PC-3 (cell line): ENCODE data around the gene CPEB3.

Experiments
- EZH2 ChIP-seq: fragments of 300-600 bp; sonication (generic); IDR thresholded peaks from one replicate; pipeline ENCODE4 v1.6.1; 2017; ENCODE audit warnings: antibody characterized with exemption, mild to moderate bottlenecking, low read length; ENCODE audit not compliant: unreplicated experiment
- TF ChIP-seq, protein P1 (sequence below): fragments of 300-600 bp; sonication (generic); conservative IDR thresholded peaks from 2 replicates; pipeline ENCODE4 v1.5.1; 2017; ENCODE audit warnings: antibody characterized with exemption, low read depth, mild to moderate bottlenecking, low read length

DNA sequence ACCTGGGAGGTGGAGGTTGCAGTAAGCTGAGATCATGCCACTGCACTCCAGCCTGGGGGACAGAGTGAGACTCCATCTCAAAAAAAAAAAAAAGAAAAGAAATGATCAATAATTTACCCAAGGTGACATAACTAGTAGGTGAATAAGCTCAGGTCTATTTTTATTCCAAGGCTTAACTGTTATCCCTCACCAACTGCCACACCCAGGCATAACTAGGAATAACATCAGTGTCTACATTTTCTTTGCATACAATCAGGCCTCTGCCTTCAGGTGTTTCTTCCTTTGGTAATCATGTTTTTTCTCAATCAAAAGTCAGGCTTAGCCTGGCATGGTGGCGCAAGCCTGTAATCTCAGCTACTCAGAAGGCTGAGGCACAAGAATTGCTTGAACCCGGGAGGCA, 26.6 kb downstream of the CPEB3 start:
- TF ChIP-seq, protein P1, sequence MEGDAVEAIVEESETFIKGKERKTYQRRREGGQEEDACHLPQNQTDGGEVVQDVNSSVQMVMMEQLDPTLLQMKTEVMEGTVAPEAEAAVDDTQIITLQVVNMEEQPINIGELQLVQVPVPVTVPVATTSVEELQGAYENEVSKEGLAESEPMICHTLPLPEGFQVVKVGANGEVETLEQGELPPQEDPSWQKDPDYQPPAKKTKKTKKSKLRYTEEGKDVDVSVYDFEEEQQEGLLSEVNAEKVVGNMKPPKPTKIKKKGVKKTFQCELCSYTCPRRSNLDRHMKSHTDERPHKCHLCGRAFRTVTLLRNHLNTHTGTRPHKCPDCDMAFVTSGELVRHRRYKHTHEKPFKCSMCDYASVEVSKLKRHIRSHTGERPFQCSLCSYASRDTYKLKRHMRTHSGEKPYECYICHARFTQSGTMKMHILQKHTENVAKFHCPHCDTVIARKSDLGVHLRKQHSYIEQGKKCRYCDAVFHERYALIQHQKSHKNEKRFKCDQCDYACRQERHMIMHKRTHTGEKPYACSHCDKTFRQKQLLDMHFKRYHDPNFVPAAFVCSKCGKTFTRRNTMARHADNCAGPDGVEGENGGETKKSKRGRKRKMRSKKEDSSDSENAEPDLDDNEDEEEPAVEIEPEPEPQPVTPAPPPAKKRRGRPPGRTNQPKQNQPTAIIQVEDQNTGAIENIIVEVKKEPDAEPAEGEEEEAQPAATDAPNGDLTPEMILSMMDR = no peak
- no peak for TF ChIP-seq EZH2
